SK-N-SH treated with all-trans-retinoic acid at 6 μM for 48 hours (cell line): ENCODE measurements around the gene ZNF511.

ENCODE experiments used
- ATAC-seq: fragments of 200-7000 bp; cut with Tn5 transposase; 3 replicates; pipeline ENCODE4 v1.9.1; 2020; ENCODE audit warnings: mild to moderate bottlenecking, moderate library complexity
- ARNTL ChIP-seq: fragments of 450-650 bp; formaldehyde crosslinking; IDR thresholded peaks from 2 replicates; pipeline ENCODE4 v1.5.0; 2020; ENCODE audit warnings: low read depth, mild to moderate bottlenecking, moderate library complexity, borderline replicate concordance
- BACH2 ChIP-seq: fragments of 250-450 bp; sonication (Bioruptor Pico); IDR thresholded peaks from 2 replicates; pipeline ENCODE4 v1.9.0; 2021; ENCODE audit warnings: mild to moderate bottlenecking, borderline replicate concordance
- CSDC2 ChIP-seq: fragments of 250-450 bp; sonication (Bioruptor Pico); IDR thresholded peaks from 2 replicates; pipeline ENCODE4 v1.5.0; 2020; ENCODE audit warnings: mild to moderate bottlenecking, moderate library complexity
- ESRRG ChIP-seq: fragments of 250-450 bp; sonication (Bioruptor Pico); IDR thresholded peaks from 2 replicates; pipeline ENCODE4 v1.6.1; 2021; ENCODE audit warnings: mild to moderate bottlenecking
- GLIS3 ChIP-seq: fragments of 250-450 bp; sonication (Bioruptor Pico); IDR thresholded peaks from 2 replicates; pipeline ENCODE4 v1.5.0; 2020; ENCODE audit warnings: mild to moderate bottlenecking, moderate library complexity
- ISL1 ChIP-seq: fragments of 250-450 bp; sonication (Bioruptor Pico); IDR thresholded peaks from 2 replicates; pipeline ENCODE4 v2.1.2; 2022; ENCODE audit warnings: mild to moderate bottlenecking, moderate library complexity
- OSR1 ChIP-seq: fragments of 250-450 bp; sonication (Bioruptor Pico); IDR thresholded peaks from 2 replicates; pipeline ENCODE4 v1.8.0; 2022; ENCODE audit warnings: moderate library complexity, mild to moderate bottlenecking, inconsistent platforms
- PPARA ChIP-seq: fragments of 250-450 bp; sonication (Bioruptor Pico); IDR thresholded peaks from 2 replicates; pipeline ENCODE4 v1.5.0; 2020; ENCODE audit warnings: mild to moderate bottlenecking, borderline replicate concordance
- RARB ChIP-seq: fragments of 250-450 bp; sonication (Bioruptor Pico); IDR thresholded peaks from 2 replicates; pipeline ENCODE4 v1.8.0; 2021; ENCODE audit warnings: mild to moderate bottlenecking, moderate library complexity
- SNAI2 ChIP-seq: fragments of 250-450 bp; sonication (Bioruptor Pico); IDR thresholded peaks from 2 replicates; pipeline ENCODE4 v1.5.0; 2020; ENCODE audit warnings: mild to moderate bottlenecking, moderate library complexity
- TCF4 ChIP-seq: fragments of 250-450 bp; sonication (Bioruptor Pico); IDR thresholded peaks from 2 replicates; pipeline ENCODE4 v1.8.0; 2021; ENCODE audit warnings: mild to moderate bottlenecking, moderate library complexity, borderline replicate concordance
- TOX ChIP-seq: fragments of 250-450 bp; sonication (Bioruptor Pico); IDR thresholded peaks from 2 replicates; pipeline ENCODE4 v1.8.0; 2021; ENCODE audit warnings: mild to moderate bottlenecking, moderate library complexity, borderline replicate concordance
- ZC3H10 ChIP-seq: fragments of 250-450 bp; sonication (Bioruptor Pico); IDR thresholded peaks from 2 replicates; pipeline ENCODE4 v1.5.1; 2021; ENCODE audit warnings: mild to moderate bottlenecking, moderate library complexity
- ZFP3 ChIP-seq: fragments of 250-450 bp; sonication (Bioruptor Pico); IDR thresholded peaks from 2 replicates; pipeline ENCODE4 v1.5.0; 2020; ENCODE audit warnings: mild to moderate bottlenecking, moderate library complexity
- ZFP30 ChIP-seq: fragments of 450-650 bp; formaldehyde crosslinking; IDR thresholded peaks from 2 replicates; pipeline ENCODE4 v1.5.0; 2022; ENCODE audit warnings: mild to moderate bottlenecking, moderate library complexity
- ZNF565 ChIP-seq: fragments of 450-650 bp; formaldehyde crosslinking; conservative IDR thresholded peaks from 2 replicates; pipeline ENCODE4 v1.5.0; 2020; ENCODE audit warnings: low read depth, mild to moderate bottlenecking, moderate library complexity
- ZNF70 ChIP-seq: fragments of 450-650 bp; formaldehyde crosslinking; IDR thresholded peaks from 2 replicates; pipeline ENCODE4 v1.5.0; 2020; ENCODE audit warnings: mild to moderate bottlenecking, moderate library complexity
- ZNF8 ChIP-seq: fragments of 450-650 bp; formaldehyde crosslinking; IDR thresholded peaks from 2 replicates; pipeline ENCODE4 v1.5.0; 2020; ENCODE audit warnings: mild to moderate bottlenecking, moderate library complexity
- TF ChIP-seq, protein P1 (sequence below): fragments of 250-450 bp; sonication (Bioruptor Pico); IDR thresholded peaks from 2 replicates; pipeline ENCODE4 v1.5.1; 2021; ENCODE audit warnings: mild to moderate bottlenecking, moderate library complexity
- TF ChIP-seq, protein P2 (sequence below): fragments of 250-450 bp; sonication (Bioruptor Pico); IDR thresholded peaks from 2 replicates; pipeline ENCODE4 v1.8.0; 2021; ENCODE audit warnings: low read depth, mild to moderate bottlenecking, moderate library complexity, borderline replicate concordance
- TF ChIP-seq, protein P3 (sequence below): fragments of 250-450 bp; sonication (Bioruptor Pico); IDR thresholded peaks from 2 replicates; pipeline ENCODE4 v1.5.1; 2020; ENCODE audit warnings: low read depth, mild to moderate bottlenecking, moderate library complexity
- TF ChIP-seq, protein P4 (sequence below): fragments of 250-450 bp; sonication (Bioruptor Pico); IDR thresholded peaks from 2 replicates; pipeline ENCODE4 v1.8.0; 2020; ENCODE audit warnings: mild to moderate bottlenecking, moderate library complexity, borderline replicate concordance
- TF ChIP-seq, protein P5 (sequence below): fragments of 250-450 bp; sonication (Bioruptor Pico); IDR thresholded peaks from 2 replicates; pipeline ENCODE4 v1.5.0; 2020; ENCODE audit warnings: mild to moderate bottlenecking, moderate library complexity

ZNF511 gene

DNA sequence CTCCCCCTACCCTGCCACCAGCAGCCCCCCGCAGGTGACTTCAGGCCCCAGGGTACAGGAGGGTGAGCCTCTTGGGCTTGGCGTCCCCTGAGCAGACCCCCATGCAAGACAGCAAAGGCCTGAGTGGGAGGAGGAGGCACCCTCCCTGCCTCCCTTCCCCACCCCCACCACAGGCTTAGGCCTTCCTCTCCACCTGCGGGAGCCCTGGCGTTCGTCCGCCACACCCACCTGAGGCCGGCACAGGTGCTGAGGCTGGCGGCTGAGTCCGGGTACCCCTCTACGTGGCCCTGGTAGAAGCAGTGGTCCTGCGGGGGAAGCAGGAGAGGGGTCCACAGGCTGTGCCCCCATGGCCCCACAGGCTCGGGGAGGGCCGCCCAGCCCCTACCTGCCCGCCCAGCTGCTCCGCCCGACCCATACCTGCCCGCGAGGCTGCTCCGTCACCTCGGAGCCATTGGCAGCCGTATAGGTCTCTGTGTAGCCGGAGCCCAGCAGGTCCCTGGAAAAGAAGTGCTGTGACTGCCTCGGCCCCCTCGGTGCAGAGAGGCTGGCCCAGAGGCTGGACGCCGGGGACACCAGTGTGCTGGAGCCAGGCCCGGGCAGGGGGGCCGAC is 35.1 kb upstream of the ZNF511 start (continued):
- TF ChIP-seq PPARA (CRISPR knock-in tag) = no peak
- TF ChIP-seq ZC3H10 (CRISPR knock-in tag) = no peak
- no peak for TF ChIP-seq ZFP3 (CRISPR knock-in tag)

DNA sequence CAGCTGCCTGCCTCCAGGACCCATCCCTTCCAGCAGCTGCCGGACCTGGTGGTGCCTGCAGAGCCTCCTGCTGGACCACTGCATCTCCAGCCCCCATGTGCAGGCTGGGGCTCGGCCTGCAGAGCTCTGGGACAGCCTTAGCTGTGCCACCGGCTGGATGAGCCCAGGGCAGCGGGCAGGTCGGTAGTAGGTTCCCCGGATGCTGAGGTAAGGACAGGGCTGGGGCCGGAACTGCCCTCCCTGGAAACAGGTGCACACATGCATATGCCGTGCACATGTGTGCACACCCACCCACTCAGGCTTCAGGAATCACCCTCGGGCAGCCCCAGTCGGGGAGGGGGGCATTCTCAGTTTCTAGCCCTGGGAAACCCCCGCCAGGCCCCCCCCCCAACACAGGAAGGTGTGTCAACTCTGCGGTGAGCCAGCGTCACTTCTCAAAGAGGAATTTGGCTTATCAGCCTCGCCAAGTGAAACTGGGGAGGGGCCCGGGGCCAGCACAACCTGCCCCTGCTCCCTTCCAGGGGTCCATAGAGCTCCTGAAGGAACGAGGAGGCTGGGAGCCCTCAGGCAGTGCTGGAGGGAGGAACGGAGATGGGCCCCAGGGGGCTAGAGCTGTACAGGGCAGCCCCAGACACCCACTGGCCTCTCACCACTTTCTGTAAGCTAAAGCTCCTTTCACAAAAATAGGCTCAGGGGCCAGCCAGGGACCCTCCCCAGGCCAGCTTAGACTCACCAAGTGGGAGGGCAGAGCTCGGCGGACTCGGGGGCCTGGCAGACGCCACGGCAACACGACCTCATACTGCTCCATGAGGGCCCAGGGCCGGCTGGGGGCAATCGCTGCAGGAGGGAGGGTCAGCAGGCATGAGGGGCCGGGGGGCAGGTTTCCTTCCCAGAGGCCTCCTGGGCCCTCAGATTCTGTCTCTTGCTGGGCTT is 33.7 kb upstream of the ZNF511 start:
- peak; percentile 15; the same call in 2 of the 3 replicates for ATAC-seq
- TF ChIP-seq GLIS3 (no peak), ZFP30 (no peak), ARNTL (CRISPR knock-in tag) (no peak), TOX (CRISPR knock-in tag) (no peak), RARB (CRISPR knock-in tag) (no peak), OSR1 (CRISPR knock-in tag) (no peak), ZNF70 (CRISPR knock-in tag) (no peak), ZFP3 (CRISPR knock-in tag) (no peak), ZC3H10 (CRISPR knock-in tag) (no peak), ESRRG (CRISPR knock-in tag) (no peak), TCF4 (CRISPR knock-in tag) (no peak), ZNF565 (CRISPR knock-in tag) (no peak), ISL1 (CRISPR knock-in tag) (no peak), BACH2 (CRISPR knock-in tag) (no peak)
- TF ChIP-seq, protein P1, sequence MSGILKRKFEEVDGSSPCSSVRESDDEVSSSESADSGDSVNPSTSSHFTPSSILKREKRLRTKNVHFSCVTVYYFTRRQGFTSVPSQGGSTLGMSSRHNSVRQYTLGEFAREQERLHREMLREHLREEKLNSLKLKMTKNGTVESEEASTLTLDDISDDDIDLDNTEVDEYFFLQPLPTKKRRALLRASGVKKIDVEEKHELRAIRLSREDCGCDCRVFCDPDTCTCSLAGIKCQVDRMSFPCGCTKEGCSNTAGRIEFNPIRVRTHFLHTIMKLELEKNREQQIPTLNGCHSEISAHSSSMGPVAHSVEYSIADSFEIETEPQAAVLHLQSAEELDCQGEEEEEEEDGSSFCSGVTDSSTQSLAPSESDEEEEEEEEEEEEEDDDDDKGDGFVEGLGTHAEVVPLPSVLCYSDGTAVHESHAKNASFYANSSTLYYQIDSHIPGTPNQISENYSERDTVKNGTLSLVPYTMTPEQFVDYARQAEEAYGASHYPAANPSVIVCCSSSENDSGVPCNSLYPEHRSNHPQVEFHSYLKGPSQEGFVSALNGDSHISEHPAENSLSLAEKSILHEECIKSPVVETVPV (CRISPR knock-in tag) = no peak
- TF ChIP-seq, protein P2, sequence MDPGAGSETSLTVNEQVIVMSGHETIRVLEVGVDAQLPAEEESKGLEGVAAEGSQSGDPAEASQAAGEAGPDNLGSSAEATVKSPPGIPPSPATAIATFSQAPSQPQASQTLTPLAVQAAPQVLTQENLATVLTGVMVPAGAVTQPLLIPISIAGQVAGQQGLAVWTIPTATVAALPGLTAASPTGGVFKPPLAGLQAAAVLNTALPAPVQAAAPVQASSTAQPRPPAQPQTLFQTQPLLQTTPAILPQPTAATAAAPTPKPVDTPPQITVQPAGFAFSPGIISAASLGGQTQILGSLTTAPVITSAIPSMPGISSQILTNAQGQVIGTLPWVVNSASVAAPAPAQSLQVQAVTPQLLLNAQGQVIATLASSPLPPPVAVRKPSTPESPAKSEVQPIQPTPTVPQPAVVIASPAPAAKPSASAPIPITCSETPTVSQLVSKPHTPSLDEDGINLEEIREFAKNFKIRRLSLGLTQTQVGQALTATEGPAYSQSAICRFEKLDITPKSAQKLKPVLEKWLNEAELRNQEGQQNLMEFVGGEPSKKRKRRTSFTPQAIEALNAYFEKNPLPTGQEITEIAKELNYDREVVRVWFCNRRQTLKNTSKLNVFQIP (CRISPR knock-in tag) = no peak
- TF ChIP-seq, protein P3, sequence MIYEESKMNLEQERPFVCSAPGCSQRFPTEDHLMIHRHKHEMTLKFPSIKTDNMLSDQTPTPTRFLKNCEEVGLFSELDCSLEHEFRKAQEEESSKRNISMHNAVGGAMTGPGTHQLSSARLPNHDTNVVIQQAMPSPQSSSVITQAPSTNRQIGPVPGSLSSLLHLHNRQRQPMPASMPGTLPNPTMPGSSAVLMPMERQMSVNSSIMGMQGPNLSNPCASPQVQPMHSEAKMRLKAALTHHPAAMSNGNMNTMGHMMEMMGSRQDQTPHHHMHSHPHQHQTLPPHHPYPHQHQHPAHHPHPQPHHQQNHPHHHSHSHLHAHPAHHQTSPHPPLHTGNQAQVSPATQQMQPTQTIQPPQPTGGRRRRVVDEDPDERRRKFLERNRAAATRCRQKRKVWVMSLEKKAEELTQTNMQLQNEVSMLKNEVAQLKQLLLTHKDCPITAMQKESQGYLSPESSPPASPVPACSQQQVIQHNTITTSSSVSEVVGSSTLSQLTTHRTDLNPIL = no peak

DNA sequence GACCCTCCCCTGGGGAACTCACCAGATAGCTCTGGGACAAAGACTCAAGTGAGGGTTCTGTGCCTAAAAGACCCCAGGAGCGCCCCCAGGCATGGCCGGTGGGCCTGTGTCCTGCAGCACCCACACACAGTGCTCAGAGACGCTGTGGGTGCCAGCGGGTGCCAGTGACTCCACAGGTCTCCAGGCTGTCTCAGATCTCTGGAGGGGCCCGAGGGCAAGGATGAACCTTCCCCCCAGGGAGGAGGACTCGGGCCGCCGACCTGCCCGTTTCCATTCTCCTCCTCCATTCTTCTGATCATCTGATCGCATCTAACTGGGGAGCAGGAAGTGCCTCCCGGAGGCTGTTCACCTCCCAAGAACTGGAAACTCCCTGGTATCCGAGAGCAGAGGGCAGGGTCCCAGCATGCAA is 33.0 kb upstream of the ZNF511 start:
- peak; percentile 5; the same call in 1 of the 3 replicates for ATAC-seq
- TF ChIP-seq PPARA (CRISPR knock-in tag) = no peak
- TF ChIP-seq ZNF8 (CRISPR knock-in tag) = no peak
- no peak for TF ChIP-seq ZFP30
- no peak for TF ChIP-seq ZFP3 (CRISPR knock-in tag)
- TF ChIP-seq, protein P1 (CRISPR knock-in tag) = no peak
- TF ChIP-seq ISL1 (CRISPR knock-in tag) = no peak
- no peak for TF ChIP-seq GLIS3
- TF ChIP-seq CSDC2 = no peak
- no peak for TF ChIP-seq ZC3H10 (CRISPR knock-in tag)
- TF ChIP-seq, protein P3 = no peak
- TF ChIP-seq, protein P4, sequence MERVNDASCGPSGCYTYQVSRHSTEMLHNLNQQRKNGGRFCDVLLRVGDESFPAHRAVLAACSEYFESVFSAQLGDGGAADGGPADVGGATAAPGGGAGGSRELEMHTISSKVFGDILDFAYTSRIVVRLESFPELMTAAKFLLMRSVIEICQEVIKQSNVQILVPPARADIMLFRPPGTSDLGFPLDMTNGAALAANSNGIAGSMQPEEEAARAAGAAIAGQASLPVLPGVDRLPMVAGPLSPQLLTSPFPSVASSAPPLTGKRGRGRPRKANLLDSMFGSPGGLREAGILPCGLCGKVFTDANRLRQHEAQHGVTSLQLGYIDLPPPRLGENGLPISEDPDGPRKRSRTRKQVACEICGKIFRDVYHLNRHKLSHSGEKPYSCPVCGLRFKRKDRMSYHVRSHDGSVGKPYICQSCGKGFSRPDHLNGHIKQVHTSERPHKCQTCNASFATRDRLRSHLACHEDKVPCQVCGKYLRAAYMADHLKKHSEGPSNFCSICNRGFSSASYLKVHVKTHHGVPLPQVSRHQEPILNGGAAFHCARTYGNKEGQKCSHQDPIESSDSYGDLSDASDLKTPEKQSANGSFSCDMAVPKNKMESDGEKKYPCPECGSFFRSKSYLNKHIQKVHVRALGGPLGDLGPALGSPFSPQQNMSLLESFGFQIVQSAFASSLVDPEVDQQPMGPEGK (CRISPR knock-in tag) = no peak
- TF ChIP-seq OSR1 (CRISPR knock-in tag) = no peak
- TF ChIP-seq, protein P5, sequence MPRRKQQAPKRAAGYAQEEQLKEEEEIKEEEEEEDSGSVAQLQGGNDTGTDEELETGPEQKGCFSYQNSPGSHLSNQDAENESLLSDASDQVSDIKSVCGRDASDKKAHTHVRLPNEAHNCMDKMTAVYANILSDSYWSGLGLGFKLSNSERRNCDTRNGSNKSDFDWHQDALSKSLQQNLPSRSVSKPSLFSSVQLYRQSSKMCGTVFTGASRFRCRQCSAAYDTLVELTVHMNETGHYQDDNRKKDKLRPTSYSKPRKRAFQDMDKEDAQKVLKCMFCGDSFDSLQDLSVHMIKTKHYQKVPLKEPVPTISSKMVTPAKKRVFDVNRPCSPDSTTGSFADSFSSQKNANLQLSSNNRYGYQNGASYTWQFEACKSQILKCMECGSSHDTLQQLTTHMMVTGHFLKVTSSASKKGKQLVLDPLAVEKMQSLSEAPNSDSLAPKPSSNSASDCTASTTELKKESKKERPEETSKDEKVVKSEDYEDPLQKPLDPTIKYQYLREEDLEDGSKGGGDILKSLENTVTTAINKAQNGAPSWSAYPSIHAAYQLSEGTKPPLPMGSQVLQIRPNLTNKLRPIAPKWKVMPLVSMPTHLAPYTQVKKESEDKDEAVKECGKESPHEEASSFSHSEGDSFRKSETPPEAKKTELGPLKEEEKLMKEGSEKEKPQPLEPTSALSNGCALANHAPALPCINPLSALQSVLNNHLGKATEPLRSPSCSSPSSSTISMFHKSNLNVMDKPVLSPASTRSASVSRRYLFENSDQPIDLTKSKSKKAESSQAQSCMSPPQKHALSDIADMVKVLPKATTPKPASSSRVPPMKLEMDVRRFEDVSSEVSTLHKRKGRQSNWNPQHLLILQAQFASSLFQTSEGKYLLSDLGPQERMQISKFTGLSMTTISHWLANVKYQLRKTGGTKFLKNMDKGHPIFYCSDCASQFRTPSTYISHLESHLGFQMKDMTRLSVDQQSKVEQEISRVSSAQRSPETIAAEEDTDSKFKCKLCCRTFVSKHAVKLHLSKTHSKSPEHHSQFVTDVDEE (CRISPR knock-in tag) = no peak
- no peak for TF ChIP-seq SNAI2 (CRISPR knock-in tag)
- no peak for TF ChIP-seq RARB (CRISPR knock-in tag)
